GM13976 (cell line): ENCODE data around the gene RARS2.
A peak's percentile ranks its signal among the peaks of the same experiment; 100 is the strongest.
"Not testable (repeated sequence)": the region's sequence is repeated elsewhere in the genome, so short reads cannot be mapped to it uniquely, and the experiment has no call there.

Source experiments
- DNase-seq: peaks from one replicate; pipeline ENCODE4 v3.0.0; 2012; ENCODE audit warnings: low spot score
- in situ Hi-C: fragments of 300-500 bp; cut with MboI; formaldehyde crosslinking; loops from one replicate; pipeline ENCODE4 v1.12.0; 2022; ENCODE audit warnings: low sequenced_read_pairs, mixed read lengths, inconsistent platforms; ENCODE audit not compliant: unreplicated experiment
- TF ChIP-seq, protein P1 (sequence below): IDR thresholded peaks from 2 replicates; pipeline ENCODE4 v1.5.1; 2012; ENCODE audit warnings: borderline replicate concordance, mild to moderate bottlenecking; ENCODE audit not compliant: insufficient read depth; ENCODE audit errors: extremely low read depth, missing control alignments, control extremely low read depth

RARS2 gene

DNA sequence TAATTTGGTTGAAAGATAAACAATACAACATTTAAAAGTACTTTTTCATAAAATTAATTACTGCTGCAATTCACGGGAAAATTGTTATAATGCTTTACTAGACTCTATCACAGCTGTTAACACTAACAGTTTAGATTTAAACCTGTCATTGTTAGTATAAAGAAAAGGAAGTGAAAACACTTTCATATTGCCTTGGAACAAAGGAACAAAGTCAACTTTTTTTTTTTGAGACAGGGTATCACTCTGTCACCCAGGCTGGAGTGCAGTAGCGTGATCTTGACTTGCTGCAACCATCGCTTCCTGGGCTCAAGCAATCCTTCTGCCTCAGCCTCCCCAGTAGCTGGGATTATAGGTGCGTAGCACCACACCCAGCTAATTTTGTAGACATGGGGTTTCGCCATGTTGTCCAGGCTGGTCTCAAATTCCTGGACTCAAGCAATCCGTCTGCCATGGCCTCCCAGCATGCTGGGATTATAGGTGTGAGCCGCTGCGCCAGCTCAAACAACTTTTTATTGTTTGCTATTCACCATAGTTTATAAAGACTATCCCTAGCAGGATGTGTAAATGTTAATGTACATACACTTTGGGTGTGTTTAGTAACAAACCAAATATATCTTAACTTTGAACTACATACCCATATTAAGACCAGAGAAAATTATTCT, 94.9 kb downstream of the RARS2 start:
- DNase-seq, result peak; percentile 32
- in situ Hi-C loops, result no loop called here
- TF ChIP-seq, protein P1, sequence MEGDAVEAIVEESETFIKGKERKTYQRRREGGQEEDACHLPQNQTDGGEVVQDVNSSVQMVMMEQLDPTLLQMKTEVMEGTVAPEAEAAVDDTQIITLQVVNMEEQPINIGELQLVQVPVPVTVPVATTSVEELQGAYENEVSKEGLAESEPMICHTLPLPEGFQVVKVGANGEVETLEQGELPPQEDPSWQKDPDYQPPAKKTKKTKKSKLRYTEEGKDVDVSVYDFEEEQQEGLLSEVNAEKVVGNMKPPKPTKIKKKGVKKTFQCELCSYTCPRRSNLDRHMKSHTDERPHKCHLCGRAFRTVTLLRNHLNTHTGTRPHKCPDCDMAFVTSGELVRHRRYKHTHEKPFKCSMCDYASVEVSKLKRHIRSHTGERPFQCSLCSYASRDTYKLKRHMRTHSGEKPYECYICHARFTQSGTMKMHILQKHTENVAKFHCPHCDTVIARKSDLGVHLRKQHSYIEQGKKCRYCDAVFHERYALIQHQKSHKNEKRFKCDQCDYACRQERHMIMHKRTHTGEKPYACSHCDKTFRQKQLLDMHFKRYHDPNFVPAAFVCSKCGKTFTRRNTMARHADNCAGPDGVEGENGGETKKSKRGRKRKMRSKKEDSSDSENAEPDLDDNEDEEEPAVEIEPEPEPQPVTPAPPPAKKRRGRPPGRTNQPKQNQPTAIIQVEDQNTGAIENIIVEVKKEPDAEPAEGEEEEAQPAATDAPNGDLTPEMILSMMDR, result no peak

GRCh38 chr6:87489326-87489725, 100.5 kb downstream of the RARS2 start:
- in situ Hi-C loops, result not testable (repeated sequence)

DNA sequence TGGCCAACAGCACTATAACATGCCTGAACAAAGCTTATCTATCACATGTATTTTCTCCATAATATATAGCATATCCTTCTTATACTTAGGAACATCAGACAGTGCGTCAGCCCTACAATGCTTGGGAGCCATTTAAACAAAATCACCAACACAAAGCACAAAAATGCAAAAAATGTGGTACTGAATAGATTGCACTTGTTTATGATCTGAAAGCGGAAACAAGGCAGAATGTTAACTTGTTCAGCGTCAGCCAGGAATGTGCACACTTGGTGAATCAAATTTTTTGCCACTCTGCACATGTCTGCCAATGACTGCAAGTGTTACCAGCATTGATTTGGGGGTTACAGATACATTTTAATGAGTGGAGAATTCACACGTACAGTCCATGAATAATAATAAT, 102.2 kb downstream of the RARS2 start:
- DNase-seq, result no peak
- in situ Hi-C loops, result no loop called here
- TF ChIP-seq, protein P1, result no peak

More at GRCh38 chr6:87489326-87489725, 100.5 kb downstream of the RARS2 start:
- not testable (repeated sequence) for DNase-seq

- TF ChIP-seq, protein P1, result no peak
- DNase-seq, result no peak
- in situ Hi-C loops, result no loop called here
Measured at GRCh38 chr6:87484491-87484890, 105.3 kb downstream of the RARS2 start.

- TF ChIP-seq, protein P1, result no peak
- in situ Hi-C loops, result no loop called here
- DNase-seq, result no peak
Measured at GRCh38 chr6:87483929-87484328, 105.9 kb downstream of the RARS2 start.

DNA sequence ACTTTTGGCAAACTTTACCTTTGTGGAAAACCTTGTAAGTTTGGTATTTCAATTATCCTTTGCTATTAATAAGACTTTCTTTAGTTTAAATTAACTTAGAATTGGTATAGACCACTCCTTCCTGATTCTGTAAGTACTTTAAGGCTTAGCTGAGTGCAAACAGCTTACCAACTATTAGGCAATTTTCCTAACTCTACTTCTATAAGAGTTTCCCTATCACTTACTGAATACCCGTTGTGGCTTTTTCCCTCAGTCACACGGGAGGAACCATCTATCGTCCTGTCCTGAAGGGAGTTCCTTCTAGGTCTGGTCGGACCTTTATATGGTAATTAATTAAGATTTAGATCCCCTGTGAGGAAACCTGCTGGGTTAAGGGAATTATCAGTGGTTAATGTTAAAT, 107.4 kb downstream of the RARS2 start:
- DNase-seq, result no peak
- TF ChIP-seq, protein P1, result no peak
- in situ Hi-C loops, result no loop called here

DNA sequence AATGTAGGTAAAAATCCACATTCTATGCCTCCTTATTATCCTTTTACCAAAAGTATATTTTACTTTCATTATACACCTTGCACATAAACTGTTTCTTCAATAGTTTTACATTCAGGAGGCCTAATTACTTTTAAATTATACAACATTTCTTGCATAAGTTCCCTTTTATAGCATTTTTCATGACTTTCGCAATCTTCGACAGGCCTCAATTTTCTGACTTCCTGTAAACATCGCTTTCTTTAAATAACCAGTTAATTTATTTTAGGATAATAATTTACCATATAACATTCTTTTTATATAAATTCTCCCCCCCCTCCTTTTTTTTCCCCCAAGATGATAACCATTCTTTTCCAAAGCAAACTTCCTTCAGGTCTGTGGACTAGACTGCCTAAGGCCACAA, 107.9 kb downstream of the RARS2 start:
- DNase-seq, result no peak
- TF ChIP-seq, protein P1, result no peak
- in situ Hi-C loops, result no loop called here
